Body of pancreas (tissue), 4 donors: ENCODE results near the gene ARID1B.

Source experiments
- CTCF ChIP-seq, 7 experiments: fragments of 450-650 bp in 4 of 7; fragments of 200-600 bp in 3 of 7; sonication (generic) in 3 of 7; IDR thresholded peaks; one replicate each; pipeline ENCODE4 v1.5.1; 2016 to 2019; ENCODE audit warnings: antibody characterized with exemption in 7 of 7
- POLR2A ChIP-seq, 3 donors: fragments of 450-650 bp; IDR thresholded peaks; one replicate each; pipeline ENCODE4 v1.6.1; 2016; ENCODE audit warnings: antibody characterized with exemption in 3 of 3, mild to moderate bottlenecking in 2 of 3

- TF ChIP-seq CTCF (IDR thresholded peaks at IDR 0.05) (no peak), POLR2A (IDR thresholded peaks at IDR 0.05) (no peak)
Observed at GRCh38 chr6:156918647-156919046, 141.5 kb downstream of the ARID1B start.
